GM18526 (cell line): ENCODE data around the gene CD1E.

ENCODE experiments used
- POLR2A ChIP-seq: IDR thresholded peaks from 3 replicates; pipeline ENCODE4 v1.6.1; 2011; ENCODE audit not compliant: insufficient read length; ENCODE audit errors: extremely low read depth

Gene CD1E

DNA sequence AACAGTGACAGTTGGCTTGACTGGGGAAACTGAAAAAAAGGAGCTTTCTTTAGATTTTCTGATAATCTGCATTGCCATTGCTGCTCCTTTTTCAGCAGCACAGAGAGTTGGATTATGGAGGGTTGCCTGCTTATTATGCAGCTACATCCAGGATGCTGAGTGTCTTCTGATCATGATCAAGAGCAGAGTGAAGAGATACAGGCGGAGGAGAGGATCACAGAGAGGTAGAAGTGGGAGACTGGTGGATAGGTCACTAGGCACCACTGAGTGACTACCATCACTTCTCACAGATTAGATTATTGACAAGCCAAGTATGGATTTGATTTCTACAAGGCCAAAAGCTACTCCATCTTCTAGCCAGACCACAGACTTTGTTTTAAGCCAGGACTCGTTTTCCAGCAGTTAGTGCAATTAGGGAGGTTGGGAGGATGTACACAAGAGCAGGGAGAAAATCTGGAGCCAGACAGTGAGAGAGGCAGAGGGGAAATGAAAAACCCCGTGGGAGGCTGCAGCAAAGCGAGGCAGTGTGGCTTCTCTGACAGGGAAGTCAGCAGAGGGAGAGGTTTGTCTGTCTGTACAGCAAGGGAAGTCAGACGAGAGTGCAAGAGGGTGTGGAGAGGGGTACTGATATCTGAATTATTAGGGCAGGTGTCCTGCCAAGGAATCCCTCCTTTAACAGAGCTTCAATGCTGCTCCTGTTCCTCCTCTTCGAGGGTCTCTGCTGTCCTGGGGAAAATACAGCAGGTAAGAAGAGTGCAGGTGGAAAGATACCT lies at the start of gene CD1E:
Gene CD1E, plus strand, starts transcription at position 592 of the 773 bp plus-strand sequence. Its CDS starts 95 bp downstream, at position 687.
- no peak for TF ChIP-seq POLR2A

DNA sequence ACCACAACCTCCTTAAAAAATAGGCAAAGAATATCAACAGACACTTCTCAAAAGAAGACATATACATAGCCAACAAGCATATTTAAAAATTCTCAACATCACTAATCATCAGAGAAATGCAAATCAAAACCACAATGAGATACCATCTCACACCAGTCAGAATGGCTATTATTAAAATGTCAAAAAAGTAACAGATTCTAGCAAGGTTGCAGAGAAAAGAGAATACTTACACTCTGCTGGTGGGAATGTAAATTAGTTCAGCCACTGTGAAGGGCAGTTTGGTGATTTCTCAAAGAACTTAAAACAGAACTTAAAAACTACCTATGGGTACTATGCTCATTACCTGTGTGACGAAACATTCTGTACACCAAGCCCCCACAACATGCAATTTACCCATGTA lies 43.1 kb upstream of the CD1E start:
- no peak for TF ChIP-seq POLR2A

DNA sequence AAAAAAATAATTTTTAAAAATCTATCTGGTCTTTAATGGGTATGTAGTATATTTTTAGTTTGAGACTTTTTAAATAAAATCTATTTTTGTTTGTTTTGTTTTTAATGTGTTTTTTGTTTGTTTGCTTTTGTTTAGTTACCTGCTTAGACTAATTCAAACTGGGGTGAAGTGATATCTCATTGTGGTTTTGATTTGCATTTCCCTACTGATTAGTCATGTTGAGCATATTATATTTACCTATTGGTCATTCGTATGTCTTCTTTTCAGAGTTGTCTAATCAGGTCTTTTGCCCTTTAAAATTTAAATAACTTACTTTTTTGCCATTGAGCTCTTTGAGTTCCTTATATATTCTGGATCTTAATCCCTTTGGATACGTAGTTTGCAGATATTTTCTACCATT lies 42.6 kb upstream of the CD1E start:
- no peak for TF ChIP-seq POLR2A

DNA sequence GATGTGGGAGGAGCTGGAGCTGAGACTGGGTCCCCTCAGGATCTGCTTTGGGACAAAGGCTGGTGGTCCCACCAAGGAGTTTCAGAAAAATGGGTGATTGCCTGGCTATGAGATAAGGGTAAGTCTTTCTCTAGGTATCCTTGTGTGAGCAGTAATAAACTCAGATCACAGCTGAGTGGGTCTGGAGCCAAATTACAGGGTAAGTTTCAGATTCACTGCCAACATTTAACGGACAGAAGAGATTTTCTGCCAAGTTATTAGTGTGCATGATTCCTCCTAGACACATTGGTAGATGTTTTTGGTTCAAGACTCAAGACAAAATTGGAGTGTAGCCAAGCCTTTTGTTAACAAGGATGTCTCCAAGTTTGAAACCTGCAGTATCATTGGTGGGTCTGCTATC lies 29.8 kb upstream of the CD1E start:
- TF ChIP-seq POLR2A = no peak

DNA sequence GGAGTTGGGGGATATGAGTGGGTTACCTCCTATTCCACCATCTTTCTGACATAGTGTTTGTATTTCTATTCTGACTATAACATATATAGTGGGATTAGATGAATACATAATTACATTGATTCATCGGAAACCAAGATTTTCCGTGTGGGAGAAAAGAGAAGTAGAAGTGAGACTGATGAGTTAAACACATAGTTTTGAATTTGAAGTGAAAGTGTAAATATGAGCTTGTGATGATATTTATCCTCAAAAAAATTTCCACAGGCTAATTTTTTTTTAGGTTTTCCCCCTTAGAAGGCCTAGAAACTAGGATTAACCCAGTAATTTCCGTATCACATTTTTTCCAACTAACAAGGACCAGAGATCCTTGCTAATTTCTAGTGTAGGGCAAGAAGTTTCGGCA lies 29.3 kb upstream of the CD1E start:
- TF ChIP-seq POLR2A = no peak

DNA sequence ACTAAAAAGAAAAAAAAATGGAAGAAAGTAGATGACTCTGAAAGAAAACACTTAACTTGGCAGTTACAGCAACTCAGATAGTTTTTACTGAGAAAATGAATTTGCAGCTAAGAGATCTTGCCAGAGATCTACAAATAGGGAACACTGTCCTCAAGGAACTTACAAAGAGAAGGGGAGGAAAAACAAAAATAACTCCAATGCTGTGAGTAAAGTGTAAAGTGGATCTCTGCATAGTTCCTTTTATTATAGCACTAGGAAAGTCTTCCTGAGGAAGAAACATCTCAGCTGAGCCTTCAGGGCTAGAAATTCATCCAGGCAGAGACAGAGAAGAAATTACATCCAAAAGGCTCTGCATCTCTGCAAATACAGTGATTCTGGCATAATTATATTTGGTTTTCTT lies 26.2 kb upstream of the CD1E start:
- TF ChIP-seq POLR2A = no peak

DNA sequence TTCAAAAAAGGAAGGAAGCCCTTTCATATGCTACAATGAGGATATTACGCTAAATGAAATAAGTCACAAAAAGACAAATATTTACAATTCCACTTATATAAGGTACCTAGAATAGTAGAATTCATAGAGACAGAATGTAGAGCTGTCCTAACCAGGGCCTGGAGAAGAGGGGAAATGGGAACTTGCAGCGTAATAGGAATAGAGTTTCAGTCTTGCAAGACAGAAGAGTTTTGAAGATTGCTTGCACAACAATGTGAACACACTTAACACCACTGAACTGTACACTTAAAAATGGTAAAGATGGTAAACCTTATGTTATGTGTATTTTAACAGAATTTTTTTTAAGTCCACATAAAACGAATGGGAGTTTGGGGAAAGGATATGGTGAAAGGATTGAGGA lies 25.3 kb upstream of the CD1E start:
- no peak for TF ChIP-seq POLR2A

DNA sequence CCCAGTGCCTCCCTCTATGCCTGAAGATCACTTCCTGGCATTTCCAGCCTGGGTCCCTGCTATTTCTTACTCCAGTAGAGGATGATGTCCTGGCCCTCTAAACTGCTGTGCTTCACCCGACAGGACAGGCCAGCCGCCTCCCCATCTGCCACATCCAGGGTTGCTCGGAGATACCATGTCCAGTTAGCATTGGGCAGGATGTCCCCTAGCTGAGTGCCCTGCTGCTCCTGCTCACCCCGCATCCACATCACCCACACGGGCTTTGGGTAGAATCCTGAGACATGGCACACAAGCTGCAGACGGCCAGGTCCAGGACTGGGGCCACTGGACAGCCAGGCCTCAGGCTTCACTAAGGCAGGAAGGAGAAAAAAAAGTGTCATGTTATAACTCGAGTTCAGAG lies 24.4 kb upstream of the CD1E start:
- no peak for TF ChIP-seq POLR2A

DNA sequence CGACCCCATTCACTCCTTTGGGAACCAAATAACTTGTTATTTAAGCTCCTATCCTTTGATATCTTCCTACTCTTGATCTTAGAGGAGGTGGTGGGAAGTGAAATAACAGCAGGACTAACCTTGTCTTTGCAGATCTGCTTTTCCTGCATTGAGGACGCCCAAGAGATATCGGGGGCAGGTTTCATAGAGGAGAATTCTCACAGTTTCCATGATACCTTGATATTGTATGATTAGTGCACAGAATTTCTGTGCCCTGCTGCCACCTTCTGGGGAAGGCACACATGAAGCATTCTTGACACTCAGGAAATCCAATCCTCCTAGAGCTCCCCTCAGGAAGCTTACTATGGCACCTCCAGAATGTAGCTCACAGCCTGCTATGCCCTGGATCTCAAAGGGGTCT lies 24.0 kb upstream of the CD1E start:
- no peak for TF ChIP-seq POLR2A

DNA sequence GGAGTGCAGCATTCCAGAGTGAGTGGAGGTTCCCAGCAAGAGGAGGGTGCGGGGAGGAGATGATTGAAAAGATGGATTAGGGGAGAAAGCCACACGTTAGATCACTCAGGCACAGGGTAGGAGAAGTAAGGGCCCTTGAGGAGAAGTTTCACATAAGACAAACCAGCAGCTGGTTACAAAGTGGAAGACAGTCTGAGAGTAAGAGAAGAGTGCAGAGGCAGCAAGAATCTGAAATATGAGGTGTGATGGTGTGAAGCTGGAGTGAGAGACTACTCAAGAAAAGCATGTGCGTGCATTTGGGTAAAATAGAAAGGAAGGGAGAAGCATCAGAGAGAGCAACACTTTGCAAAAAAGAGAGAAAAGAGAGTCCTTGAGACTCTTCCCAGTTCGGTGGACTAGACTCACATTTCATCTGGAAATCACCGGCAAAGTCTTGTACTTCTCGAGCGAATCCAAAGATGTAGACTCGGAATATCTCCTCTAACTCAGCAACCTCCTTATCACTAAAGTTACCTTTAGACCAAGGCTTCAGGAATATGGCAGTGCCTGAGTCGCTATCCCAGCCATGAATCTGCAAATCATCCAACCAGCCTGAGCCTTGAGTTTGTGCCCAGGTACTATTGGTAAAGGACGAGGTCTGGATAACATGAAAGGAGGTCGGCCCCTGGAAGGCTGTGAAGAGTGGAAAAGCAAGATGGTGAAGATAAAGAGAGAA lies 23.1 kb upstream of the CD1E start:
- TF ChIP-seq POLR2A = no peak

DNA sequence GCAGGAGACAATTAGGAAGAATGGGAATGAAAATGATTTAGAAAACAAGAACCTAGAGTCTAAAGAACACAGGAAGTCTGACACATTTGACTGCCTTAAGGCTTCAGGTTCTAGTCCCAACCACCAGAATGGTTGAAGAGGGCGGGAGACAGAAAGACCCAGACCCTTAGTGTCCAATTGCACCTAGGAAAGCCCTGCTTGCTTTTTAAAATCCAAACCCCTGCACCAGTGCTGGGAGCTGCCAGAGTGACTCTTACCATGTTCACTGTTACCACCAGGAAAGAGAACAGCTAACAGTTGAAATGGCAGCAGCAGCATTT lies 22.6 kb upstream of the CD1E start:
- TF ChIP-seq POLR2A = no peak

DNA sequence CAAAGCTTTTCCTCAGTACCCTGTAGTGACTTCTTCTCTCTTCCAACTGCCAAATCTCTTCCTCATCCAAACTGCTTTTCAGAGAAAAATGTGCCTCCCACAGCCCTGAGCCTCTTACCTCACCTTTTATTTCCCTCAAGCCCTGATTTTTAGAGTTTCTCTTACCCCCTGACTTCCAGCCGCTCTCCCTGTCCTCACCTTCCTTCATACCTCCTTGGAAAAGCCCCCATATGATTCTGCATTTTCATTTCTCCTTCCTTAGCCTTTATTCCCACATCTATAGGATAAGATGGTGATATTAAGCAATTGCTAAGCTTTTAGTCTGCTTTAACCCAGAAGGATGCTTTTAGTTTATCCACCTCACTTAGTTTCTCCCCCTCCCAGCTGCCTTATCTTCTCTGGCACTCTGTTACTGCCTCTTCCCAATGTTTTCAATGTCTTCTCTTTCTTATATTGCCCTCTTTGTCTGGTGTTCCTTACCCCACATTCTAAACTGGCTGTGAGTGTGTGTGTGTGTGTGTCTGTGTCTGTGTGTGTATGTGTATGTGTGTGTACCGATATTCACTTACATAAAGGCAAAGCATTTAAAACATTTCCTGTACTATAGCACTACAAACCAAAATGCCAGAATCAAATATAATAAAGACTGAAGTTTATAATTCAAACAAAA lies 22.1 kb upstream of the CD1E start, which contains the start of gene CD1B:
Gene CD1B, minus strand, starts transcription at position 51 of the 670 bp plus-strand sequence. CDS start 108 bp downstream, outside the sequence.
- TF ChIP-seq POLR2A = no peak

DNA sequence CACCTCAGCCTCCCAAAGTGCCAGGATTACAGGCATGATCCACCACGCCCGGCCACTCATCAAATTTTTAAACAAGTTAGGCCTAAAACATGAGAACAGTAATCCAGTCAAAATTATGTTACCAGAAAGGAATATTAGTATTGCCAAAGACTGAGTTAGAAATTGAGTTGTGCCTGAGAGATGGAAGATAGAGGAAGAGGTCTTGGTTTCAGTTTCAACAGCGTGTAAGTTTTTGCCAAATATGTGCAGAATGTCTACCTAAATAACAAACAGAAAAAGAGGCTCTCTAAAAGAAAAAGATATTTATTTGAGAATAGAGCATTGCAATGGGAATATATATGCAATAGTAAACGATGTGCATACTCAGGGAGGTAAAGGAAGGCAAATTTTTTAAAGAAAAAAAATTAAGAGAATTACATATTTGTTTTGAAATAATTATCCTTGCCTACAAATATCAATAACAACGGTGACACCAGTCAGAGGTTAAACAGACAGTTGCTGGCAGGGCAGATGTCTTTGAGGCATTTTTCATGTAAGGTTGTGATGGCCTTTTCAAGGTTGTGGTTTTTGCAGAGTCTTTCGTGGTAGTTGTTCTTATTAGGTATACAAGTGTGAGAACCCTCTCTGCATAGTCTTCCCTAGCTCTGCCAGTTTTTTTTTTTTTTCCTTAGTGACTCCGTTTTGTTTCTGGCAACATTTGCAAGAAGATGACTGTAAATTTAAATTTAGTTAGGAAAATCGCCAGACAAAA lies 20.1 kb upstream of the CD1E start:
- no peak for TF ChIP-seq POLR2A

DNA sequence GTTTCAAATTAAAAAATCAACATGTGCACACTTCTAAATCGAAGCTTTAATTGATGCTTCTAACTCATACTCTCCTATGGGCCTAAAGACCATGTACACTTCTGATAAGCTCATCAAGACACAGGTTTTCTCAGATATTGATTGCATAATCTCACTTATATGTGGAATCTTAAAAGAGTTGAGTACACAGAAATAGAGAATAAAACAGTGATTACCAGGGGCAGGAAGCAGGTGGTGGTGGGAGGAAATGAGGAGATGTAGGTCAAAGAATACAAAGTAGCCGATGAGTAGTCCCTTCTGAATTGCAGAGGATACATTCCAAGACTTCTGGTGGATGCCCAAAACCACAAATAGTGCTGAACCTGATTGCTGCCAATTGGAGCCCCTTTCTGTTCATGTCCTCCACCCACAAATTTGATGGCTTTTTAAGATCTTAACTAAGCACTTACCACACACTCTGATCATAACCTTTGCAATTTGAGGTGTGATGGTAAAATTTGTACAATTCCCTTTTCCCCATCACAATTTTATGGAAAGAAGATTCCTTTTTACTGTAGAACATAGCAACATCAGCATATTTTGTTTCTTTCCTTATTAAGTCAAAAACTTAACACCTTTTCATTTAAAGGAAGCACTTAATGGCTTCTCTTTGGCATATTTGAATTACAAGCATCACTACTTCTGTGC lies 19.0 kb upstream of the CD1E start:
- TF ChIP-seq POLR2A = no peak

DNA sequence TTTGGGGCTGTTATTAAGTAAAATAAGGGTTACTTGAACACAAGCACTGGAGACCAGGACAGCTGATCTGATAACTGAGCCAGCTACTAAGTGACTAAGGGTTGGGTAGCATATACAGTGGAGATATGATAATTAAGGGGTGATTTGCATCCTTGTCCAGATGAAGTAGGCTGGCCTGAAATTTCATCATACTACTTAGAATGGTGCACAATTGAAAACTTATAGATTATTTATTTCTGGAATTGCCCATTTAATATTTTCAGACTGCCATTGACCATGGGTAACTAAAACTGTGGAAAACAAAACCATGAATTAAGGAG lies 18.5 kb upstream of the CD1E start:
- no peak for TF ChIP-seq POLR2A
